ENCODE data around the gene GNA12. TPM values are rescaled to one million over a fixed set of nuclear protein-coding genes. Genes with fewer than 3 reads are reported as not detected.

Gene GNA12
- total RNA-seq, result 10 to 100 TPM; 21.7 to 57.7 (median 25.7) TPM
- long read RNA-seq, donor 1, full-length matches to known transcripts, result 78 of 118 reads
- long read RNA-seq, donor 1, partial matches to known transcripts, result 2 of 118 reads
- long read RNA-seq, donor 1, other reads (novel, unspliced or antisense), result 38 of 118 reads
- long read RNA-seq, donor 2, partial matches to known transcripts, result 0 of 1 reads
- long read RNA-seq, donor 2, other reads (novel, unspliced or antisense), result 1 of 1 reads

- no peaks in the 10 kb centered on the region for H3K9me3 ChIP-seq
- peak; percentile 99 for ATAC-seq
- peaks cover 13% of the 10 kb centered on the region for H3K4me1 ChIP-seq (ENCODE audit: low read depth)
- H3K36me3 ChIP-seq (ENCODE audit: low read depth), result no peaks in the 10 kb centered on the region
- intact Hi-C loops (cut with DNase I, micrococcal nuclease), result no loop called here
- peak; percentile 98 to 100 (median 99) for DNase-seq
- H3K4me3 ChIP-seq, result peak within 1 kb of the TSS; percentile 15
- no peak for TF ChIP-seq CTCF (IDR thresholded peaks at IDR 0.05)
Observed at GRCh38 chr7:2844153-2845033, at the start of gene GNA12. GNA12 (minus strand) TSS chr7:2844308; CDS start chr7:2844161, 147 bp downstream.

GRCh38 chr7:2893411-2893861 lies 49.3 kb upstream of the GNA12 start:
- no peak overlapping the region for H3K4me3 ChIP-seq
- H3K4me1 ChIP-seq (ENCODE audit: low read depth), result no peaks in the 10 kb centered on the region
- DNase-seq (no peak), ATAC-seq (peak; percentile 22)
- H3K9me3 ChIP-seq, result no peaks in the 10 kb centered on the region
- intact Hi-C loops (cut with DNase I, micrococcal nuclease), result no loop called here
- no peaks in the 10 kb centered on the region for H3K36me3 ChIP-seq (ENCODE audit: low read depth)
- TF ChIP-seq CTCF (IDR thresholded peaks at IDR 0.05), result no peak

- DNase-seq (no peak), ATAC-seq (no peak)
- TF ChIP-seq CTCF (IDR thresholded peaks at IDR 0.05), result no peak
- intact Hi-C loops (cut with DNase I, micrococcal nuclease), result no loop called here
- Histone ChIP-seq H3K9me3 (no peaks in the 10 kb centered on the region), H3K4me3 (no peak overlapping the region), H3K36me3 (ENCODE audit: low read depth) (no peaks in the 10 kb centered on the region), H3K4me1 (ENCODE audit: low read depth) (no peaks in the 10 kb centered on the region)
Observed at GRCh38 chr7:2892549-2892948, 48.4 kb upstream of the GNA12 start.

- peaks cover 11% of the 10 kb centered on the region for H3K4me1 ChIP-seq (ENCODE audit: low read depth)
- H3K36me3 ChIP-seq (ENCODE audit: low read depth), result no peaks in the 10 kb centered on the region
- H3K4me3 ChIP-seq, result no peak overlapping the region
- H3K9me3 ChIP-seq, result no peaks in the 10 kb centered on the region
- no peak for TF ChIP-seq CTCF (IDR thresholded peaks at IDR 0.05)
- no peak for DNase-seq
- intact Hi-C loops (cut with DNase I, micrococcal nuclease), result no loop called here
- no peak for ATAC-seq
Observed at GRCh38 chr7:2887816-2888215, 43.7 kb upstream of the GNA12 start.

GRCh38 chr7:2886900-2887299 lies 42.8 kb upstream of the GNA12 start:
- H3K4me3 ChIP-seq, result no peak overlapping the region
- peaks cover 11% of the 10 kb centered on the region for H3K4me1 ChIP-seq (ENCODE audit: low read depth)
- TF ChIP-seq CTCF (IDR thresholded peaks at IDR 0.05), result peak; percentile 26
- ATAC-seq (peak; percentile 87), DNase-seq (peak in 2 of 3 donors; percentile 46 to 81)
- intact Hi-C loops (cut with DNase I, micrococcal nuclease), result no loop called here
- no peaks in the 10 kb centered on the region for H3K9me3 ChIP-seq
- no peaks in the 10 kb centered on the region for H3K36me3 ChIP-seq (ENCODE audit: low read depth)
